ENCODE measurements around the gene ADGRD2. TPM values are rescaled to one million over a fixed set of nuclear protein-coding genes. Genes with fewer than 3 reads are reported as not detected.

The ADGRD2 gene
- total and polyA plus RNA-seq, 4 donors = not detected

GRCh38 chr9:124478354-124478753 is 28.1 kb downstream of the ADGRD2 start:
- DNase-seq (ENCODE audit: low spot score) = no peak
- Histone ChIP-seq H3K4me3 (ENCODE audit: low read depth in 1 of 3, low read length in 3 of 3) (no peak overlapping the region), H3K9me3 (ENCODE audit: control insufficient read depth in 4 of 4, low read length in 3 of 4) (no peaks in the 10 kb centered on the region), H3K9ac (ENCODE audit: low read depth in 1 of 2, low read length in 2 of 2) (no peak overlapping the region), H3K36me3 (ENCODE audit: control insufficient read depth in 4 of 4, insufficient read depth in 3 of 4, low read depth in 1 of 4, low read length in 3 of 4) (no peaks in the 10 kb centered on the region), H3K4me1 (ENCODE audit: control insufficient read depth in 4 of 4, insufficient read depth in 4 of 4, low read length in 3 of 4) (no peaks in the 10 kb centered on the region), H3K27me3 (ENCODE audit: control insufficient read depth in 4 of 4, insufficient read depth in 4 of 4, low read length in 3 of 4) (peaks cover 0 to 5% (median 2%) of the 10 kb centered on the region in 4 donors), H3K27ac (ENCODE audit: low read depth in 1 of 2, low read length in 2 of 2) (no peak overlapping the region)
- no peak for TF ChIP-seq SP1 (IDR thresholded peaks at IDR 0.05)
- TF ChIP-seq YY1 (IDR thresholded peaks at IDR 0.05) = no peak
- TF ChIP-seq, protein P1, sequence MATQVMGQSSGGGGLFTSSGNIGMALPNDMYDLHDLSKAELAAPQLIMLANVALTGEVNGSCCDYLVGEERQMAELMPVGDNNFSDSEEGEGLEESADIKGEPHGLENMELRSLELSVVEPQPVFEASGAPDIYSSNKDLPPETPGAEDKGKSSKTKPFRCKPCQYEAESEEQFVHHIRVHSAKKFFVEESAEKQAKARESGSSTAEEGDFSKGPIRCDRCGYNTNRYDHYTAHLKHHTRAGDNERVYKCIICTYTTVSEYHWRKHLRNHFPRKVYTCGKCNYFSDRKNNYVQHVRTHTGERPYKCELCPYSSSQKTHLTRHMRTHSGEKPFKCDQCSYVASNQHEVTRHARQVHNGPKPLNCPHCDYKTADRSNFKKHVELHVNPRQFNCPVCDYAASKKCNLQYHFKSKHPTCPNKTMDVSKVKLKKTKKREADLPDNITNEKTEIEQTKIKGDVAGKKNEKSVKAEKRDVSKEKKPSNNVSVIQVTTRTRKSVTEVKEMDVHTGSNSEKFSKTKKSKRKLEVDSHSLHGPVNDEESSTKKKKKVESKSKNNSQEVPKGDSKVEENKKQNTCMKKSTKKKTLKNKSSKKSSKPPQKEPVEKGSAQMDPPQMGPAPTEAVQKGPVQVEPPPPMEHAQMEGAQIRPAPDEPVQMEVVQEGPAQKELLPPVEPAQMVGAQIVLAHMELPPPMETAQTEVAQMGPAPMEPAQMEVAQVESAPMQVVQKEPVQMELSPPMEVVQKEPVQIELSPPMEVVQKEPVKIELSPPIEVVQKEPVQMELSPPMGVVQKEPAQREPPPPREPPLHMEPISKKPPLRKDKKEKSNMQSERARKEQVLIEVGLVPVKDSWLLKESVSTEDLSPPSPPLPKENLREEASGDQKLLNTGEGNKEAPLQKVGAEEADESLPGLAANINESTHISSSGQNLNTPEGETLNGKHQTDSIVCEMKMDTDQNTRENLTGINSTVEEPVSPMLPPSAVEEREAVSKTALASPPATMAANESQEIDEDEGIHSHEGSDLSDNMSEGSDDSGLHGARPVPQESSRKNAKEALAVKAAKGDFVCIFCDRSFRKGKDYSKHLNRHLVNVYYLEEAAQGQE (IDR thresholded peaks at IDR 0.05) = no peak
- TF ChIP-seq CTCF (IDR thresholded peaks at IDR 0.05; ENCODE audit: low read depth, low read length, missing input control) = no peak
- TF ChIP-seq TAF1 (conservative IDR thresholded peaks at IDR 0.05) = no peak
- no peak for TF ChIP-seq GABPA (IDR thresholded peaks at IDR 0.05 in 1 of 2, conservative IDR thresholded peaks at IDR 0.05 in 1 of 2)
- TF ChIP-seq JUND (IDR thresholded peaks at IDR 0.05) = no peak
- TF ChIP-seq ZBTB33 (IDR thresholded peaks at IDR 0.05) = no peak
- no peak for TF ChIP-seq RXRA (IDR thresholded peaks at IDR 0.05)
- TF ChIP-seq HNF4A (conservative IDR thresholded peaks at IDR 0.05) = no peak
- WGBS = 47% methylated on average over 12 of the region's 12 CpGs

DNA sequence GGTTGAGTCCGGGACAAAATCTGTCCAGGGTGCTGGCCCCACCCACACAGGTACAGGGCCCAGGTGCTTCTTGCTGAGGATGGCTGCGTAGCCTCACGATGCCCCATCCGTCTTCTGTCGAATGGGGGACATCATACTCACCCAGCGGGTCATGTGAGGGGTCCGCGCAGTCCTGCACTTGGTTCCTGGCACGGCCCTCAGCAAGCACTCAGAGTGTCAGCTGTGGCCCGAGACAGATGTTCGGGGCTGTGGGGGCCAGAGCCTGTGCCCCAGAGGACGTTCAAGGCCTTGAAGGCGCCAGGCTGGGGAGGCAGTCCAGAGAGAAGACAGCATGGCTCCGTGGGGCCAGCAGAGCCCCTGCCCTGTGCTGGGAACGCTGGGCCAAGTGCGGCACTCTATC is 29.1 kb downstream of the ADGRD2 start:
- 84% methylated on average over 16 of the region's 16 CpGs for WGBS
- H3K9ac ChIP-seq (ENCODE audit: low read depth in 1 of 2, low read length in 2 of 2) = no peak overlapping the region
- no peak overlapping the region for H3K4me3 ChIP-seq (ENCODE audit: low read depth in 1 of 3, low read length in 3 of 3)
- TF ChIP-seq RAD21 (IDR thresholded peaks at IDR 0.05) = no peak
- TF ChIP-seq YY1 (IDR thresholded peaks at IDR 0.05) = no peak
- TF ChIP-seq NR2F2 (IDR thresholded peaks at IDR 0.05) = no peak
- no peak for TF ChIP-seq HNF4G (IDR thresholded peaks at IDR 0.05)
- no peak for TF ChIP-seq ATF3 (IDR thresholded peaks at IDR 0.05)
- no peak for TF ChIP-seq CTCF (IDR thresholded peaks at IDR 0.05; ENCODE audit: low read depth, low read length, missing input control)
- TF ChIP-seq FOXA2 (IDR thresholded peaks at IDR 0.05) = no peak
- no peaks in the 10 kb centered on the region for H3K9me3 ChIP-seq (ENCODE audit: control insufficient read depth in 4 of 4, low read length in 3 of 4)
- DNase-seq (ENCODE audit: low spot score) = no peak
- H3K27ac ChIP-seq (ENCODE audit: low read depth in 1 of 2, low read length in 2 of 2) = no peak overlapping the region
- peaks cover 0 to 5% (median 2%) of the 10 kb centered on the region in 4 donors for H3K27me3 ChIP-seq (ENCODE audit: control insufficient read depth in 4 of 4, insufficient read depth in 4 of 4, low read length in 3 of 4)
- no peaks in the 10 kb centered on the region for H3K36me3 ChIP-seq (ENCODE audit: control insufficient read depth in 4 of 4, insufficient read depth in 3 of 4, low read depth in 1 of 4, low read length in 3 of 4)
- H3K4me1 ChIP-seq (ENCODE audit: control insufficient read depth in 4 of 4, insufficient read depth in 4 of 4, low read length in 3 of 4) = no peaks in the 10 kb centered on the region
